Stimulated activated CD8-positive, alpha-beta memory T cell treated with anti-CD3 and anti-CD28 coated beads, Interleukin-7, amount 100 ng/mL, for 1 hour (primary cell): ENCODE data around the gene DDAH2.
"Not testable (repeated sequence)": the region's sequence is repeated elsewhere in the genome, so short reads cannot be mapped to it uniquely, and the experiment has no call there.

Experiments used
- DNase-seq, 2 donors: peaks; one replicate each; pipeline ENCODE4 v3.0.0-alpha.2; 2020; ENCODE audit warnings: low read depth in 2 of 2

The DDAH2 gene

DNA sequence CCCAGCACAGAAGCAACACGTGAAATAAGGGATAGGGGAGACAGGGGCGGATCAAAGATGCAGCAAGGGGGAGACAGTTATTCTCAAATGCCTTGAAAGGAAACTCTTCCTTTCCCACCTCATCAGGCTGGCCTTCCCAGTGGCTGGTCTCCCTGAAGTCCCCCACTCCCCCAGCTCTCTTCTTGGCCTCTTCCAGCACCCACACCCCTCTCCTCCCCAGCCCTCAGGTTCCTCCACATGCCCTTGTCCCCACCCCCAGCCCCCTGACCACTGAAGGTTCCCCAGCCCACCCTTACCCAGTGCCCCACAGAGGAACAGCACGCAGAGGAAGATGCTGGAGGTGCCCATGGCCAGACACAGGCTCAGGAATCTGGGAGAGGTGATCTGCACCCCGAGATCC is 15.6 kb downstream of the DDAH2 start:
- DNase-seq, result no peak

GRCh38 chr6:31712296-31712695 is 16.8 kb downstream of the DDAH2 start:
- DNase-seq, result no peak

DNA sequence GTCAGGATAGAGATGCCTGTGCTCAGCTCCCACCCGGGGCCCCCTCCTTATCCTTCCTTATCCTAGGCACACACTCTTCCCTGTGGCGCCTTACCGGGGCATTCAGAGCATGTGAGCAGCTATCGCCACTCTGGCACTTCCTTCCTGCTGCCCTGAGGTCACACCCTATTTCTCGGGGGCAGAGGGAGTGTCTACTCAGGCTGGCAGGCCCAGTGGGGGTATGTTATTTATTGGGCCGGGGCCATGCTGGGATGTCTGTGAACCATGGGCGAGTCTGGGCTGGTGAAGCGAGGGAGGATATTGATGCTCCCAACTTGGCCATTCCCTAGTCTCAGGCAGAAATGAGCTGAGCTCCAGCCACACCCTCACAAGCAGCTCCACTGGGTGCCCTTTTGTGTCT is 17.9 kb downstream of the DDAH2 start:
- no peak for DNase-seq

DNA sequence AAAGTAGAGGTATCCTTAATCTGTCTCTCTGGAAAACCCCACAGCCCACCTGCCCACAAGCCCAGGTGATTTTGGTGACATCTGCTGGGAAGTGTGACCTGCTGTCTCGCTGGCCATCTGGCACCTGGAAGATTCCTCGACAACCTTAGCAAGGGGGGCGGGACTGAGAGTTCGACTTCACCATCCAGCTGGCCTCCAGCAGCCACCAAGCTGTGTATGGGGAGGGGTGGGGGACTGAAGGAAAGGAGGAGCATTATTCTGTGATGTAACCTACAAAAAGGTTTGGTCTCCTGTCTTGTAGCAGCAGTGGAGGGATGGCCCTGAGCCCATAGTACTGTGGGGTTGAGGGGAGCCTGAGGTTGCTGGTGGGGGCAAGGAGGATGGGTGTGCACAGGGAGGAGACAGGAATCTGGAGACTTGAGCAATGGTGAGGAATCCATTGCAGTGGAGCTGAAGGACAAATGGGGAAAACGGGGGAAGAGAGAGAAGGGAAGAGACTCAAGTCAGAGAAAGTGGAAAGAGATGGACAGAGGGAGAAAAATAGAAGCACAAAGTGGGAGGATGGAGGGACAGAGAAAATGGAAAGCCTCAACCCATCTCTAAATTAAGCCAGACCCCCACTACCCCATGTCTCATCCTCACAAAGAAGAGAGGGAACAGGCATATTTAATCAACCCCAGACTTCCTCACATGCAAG is 18.4 kb downstream of the DDAH2 start:
- no peak for DNase-seq

DNA sequence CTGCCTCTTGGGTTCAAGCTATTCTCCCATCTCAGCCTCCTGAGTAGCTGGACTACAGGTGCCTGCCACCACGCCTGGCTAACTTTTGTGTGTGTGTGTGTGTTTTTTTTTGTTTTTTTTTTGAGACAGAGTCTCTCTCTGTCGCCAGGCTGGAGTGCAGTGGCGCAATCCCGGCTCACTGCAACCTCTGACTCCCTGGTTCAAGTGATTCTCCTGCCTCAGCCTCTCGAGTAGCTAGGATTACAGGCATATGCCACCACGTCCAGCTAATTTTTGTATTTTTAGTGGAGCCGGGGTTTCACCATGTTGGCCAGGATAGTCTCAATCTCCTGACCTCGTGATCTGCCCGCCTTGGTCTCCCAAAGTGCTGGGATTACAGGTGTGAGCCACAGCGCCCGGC is 19.9 kb downstream of the DDAH2 start:
- DNase-seq, result not testable (repeated sequence)

GRCh38 chr6:31708224-31708623 is 20.9 kb downstream of the DDAH2 start:
- no peak for DNase-seq

- no peak for DNase-seq
These were observed 21.4 kb downstream of the DDAH2 start for GRCh38 chr6:31707701-31708100.

GRCh38 chr6:31706599-31706998 is 22.5 kb downstream of the DDAH2 start, which contains the start of gene LY6G6F:
LY6G6F (plus strand) TSS chr6:31706866; CDS start chr6:31706907, 41 bp downstream.
- no peak for DNase-seq

GRCh38 chr6:31705931-31706330 is 23.2 kb downstream of the DDAH2 start:
- no peak for DNase-seq

DNA sequence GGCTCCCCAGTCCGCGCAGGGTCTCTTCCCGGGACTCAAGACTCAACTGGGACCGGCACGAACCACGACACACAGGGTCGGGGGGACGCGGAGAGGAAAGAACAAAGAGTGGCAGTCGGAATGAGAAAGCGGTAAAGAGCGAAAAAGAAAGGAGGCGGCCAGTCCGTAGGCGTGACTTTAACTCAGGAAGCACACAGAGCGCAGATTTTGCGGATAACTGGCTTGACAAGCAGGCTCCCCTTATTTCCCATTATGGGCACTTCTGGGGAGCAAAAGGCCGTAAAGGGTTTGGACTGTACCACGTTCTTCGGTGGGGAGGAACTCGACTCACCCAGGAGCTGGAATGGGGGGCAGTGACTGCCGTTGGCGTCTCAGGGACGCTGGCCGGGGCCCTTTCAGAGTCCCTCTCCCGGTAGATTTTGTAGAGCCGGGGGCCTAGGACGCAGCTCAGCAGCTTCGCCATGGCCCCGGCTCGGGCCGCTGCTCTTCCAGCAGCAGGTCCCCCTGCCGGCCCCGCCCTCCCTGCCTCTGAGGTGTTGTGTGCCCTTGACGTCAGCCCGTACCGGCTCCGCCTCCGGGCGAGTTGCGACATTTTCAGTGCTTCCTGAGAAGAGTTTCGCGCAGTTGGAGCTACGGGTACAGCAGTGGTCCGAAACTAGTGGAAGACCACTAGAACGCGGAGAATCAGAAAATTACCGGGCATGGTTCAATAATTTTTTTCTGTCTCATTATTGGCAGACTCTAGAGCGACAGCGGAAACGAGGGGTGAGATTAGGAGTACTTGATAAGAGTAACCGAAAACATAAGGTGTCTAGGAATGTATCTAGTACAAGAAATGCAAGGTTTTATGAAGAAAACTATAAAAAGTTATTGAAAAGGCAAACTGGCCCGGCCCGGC is 26.0 kb downstream of the DDAH2 start, which contains the start of gene ABHD16A:
ABHD16A (minus strand) TSS at position 506 of the 898 bp plus-strand sequence; CDS start at position 463, 43 bp downstream.
- peak; percentile 93 for DNase-seq

GRCh38 chr6:31702405-31702818 is 26.7 kb downstream of the DDAH2 start:
- DNase-seq, result no peak

DNA sequence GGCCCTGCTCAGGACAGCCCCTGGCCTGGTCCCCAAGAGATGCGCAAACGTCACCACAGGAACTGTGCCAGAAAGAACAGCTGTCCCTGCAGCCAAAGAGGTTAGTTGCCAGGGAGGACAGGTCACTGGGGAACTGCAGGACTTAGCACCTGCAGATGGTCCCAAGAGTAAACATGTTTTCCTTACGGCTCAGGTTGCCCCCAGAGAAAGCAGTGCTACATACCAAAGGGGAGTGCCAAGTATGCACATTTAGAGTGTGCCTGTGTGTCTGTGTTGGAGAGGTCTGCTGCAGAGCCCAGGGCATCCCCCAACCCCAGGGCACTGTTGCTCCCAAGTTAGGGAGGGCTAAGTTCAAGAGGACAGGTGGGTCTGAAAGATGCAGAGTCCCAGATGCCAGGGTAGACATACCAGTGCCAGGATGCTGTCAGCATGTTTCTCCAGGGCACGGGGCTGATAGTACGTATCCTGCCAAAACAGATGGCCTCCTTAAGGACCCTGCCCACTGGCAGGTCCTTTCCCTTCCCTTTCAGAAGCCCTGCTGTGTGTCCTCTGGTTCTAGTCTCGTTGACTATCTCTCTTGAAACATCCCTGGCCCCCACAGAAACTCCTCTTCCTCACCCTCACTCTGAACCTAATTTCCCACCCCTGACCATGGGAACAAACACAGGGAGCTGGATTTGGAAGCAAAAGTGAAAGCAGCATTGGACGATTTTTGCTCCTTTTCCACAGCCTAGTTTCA is 27.3 kb downstream of the DDAH2 start:
- no peak for DNase-seq

DNA sequence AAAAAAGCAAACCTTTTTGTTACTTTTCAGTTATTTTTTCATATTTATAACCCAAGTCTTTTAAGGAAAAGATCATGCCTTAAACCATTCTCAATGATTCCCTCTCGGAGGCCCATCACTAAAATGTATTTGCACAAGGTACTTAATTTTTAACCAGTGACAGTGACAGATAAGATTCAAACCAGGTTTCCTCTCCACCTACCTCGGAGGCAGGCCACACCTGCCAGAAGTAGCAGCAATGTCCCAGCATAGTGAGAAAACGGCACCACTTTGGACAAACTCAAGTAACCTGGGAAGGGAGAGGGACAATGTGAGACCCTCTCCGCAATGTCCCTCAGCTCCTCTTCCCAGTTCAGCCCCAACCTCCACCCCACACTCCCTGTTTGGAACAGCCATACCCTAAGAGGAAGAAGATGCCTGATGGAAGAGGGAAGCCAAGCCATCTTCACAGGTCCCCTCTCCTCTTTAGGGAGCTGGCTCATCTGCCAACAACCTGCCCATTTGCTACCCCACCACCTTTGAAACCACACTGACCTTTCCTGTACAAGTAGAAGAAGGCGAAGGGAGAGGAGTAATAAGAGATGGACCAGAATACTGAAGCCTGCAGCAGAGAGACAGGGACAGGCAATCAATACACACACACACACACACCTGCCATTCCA is 28.2 kb downstream of the DDAH2 start:
- DNase-seq, result no peak

- no peak for DNase-seq
These were observed 31.5 kb downstream of the DDAH2 start for GRCh38 chr6:31697555-31697954.

GRCh38 chr6:31693535-31693934 is 35.6 kb downstream of the DDAH2 start:
- DNase-seq, result no peak

DNA sequence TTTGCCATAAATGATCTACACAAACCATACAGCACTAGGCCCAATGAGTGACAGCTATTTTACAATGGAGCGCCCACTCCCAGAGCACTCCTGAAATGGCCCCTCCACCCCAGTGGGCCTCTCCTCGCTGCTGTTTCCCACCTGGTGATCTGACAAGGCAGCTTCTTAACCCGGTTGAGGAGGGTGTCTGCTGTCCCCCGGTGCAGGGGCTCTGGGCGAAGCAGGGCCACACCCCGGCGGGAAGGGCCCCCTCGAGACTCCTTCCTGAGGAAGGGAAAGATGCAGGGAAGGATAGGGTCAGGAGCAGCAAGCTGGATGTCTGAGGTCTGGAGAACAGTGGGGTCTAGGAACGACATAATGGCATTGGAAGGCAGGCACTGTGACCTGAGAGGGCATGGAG is 36.2 kb downstream of the DDAH2 start:
- DNase-seq, result no peak

DNA sequence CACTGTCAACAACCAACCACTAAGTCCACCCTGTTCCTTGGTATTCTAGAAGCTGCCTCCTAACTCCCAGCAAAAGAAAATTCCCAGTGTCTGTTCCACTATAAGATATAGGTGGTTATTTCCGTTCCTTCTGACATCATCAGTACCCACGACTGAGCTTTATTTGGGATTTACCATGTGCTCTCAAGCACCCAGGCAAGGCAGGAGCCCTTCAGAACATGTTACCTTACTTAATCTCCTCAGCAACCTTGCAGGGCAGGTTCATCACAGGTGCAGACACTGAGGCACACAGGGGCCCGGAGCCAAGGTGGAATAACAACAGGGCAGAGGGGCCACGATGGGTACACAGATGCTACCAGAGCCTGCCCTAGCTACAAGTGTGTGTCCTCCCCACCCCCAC is 36.7 kb downstream of the DDAH2 start:
- DNase-seq, result no peak

- DNase-seq, result no peak
These were observed 37.5 kb downstream of the DDAH2 start for GRCh38 chr6:31691564-31692108.

DNA sequence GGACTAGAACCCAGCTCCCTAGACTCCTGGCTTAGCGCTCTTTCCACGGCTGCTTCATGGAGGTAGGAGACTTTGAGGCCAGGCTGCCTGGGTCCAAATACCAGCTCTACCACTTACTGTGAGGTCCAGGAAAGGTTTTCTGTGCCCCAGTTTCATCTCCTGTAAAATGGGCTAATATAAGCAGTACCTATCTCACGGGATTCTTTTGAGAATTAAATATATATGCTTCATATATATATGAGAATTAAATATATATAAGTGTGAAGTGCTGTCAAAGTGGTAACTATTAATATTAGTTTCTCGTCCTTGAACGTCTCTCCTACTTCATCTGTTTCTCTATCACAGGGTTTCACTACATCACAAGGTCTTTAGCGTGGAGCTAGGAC is 38.0 kb downstream of the DDAH2 start:
- no peak for DNase-seq

DNA sequence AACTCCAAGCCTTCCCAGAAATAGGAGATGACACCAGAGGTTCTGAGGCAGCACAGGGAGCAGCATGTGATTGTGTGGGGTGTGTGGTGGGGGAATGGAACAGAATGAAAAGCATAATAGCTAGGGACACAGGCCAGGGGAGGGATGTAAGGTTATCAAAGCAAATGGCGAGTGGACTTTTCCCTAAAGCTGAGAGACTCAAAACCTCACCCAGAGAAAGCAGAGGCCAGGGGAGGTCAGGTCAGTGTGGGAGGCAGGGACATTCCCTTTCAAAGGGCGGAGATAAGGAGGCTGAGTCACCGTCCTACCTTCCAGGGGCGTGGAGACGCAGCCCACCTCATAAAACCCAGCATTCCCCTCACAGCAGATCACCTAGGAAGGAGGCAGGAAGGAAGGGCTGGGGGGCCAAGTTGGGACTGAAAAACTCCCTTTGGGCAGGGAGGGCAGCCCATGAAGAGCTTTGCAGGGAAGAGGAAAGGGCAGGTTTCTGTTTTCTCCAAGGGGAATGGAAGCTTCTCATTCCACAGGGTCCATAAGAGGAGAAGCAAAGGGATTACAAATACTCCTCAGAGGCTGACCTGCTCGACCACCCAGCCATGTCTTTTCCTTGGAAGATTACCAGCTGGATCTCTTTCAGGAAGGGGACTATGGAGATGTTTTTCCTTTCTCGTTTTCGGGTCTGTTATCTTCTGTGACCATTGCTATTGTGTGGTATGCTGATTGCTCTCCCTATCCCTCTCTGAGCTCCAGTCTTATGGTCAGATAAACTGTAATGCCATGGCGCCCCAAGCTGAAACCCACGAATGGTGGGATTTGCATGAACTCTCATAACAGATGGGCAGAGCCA is 38.6 kb downstream of the DDAH2 start:
- no peak for DNase-seq
